ENCODE measurements around the gene ROR1. TPM values are rescaled to one million over a fixed set of nuclear protein-coding genes. Genes with fewer than 3 reads are reported as not detected.

The ROR1 gene
- total RNA-seq, 4 donors from 2014 or later = 8.8 to 30.4 (median 14.1) TPM

DNA sequence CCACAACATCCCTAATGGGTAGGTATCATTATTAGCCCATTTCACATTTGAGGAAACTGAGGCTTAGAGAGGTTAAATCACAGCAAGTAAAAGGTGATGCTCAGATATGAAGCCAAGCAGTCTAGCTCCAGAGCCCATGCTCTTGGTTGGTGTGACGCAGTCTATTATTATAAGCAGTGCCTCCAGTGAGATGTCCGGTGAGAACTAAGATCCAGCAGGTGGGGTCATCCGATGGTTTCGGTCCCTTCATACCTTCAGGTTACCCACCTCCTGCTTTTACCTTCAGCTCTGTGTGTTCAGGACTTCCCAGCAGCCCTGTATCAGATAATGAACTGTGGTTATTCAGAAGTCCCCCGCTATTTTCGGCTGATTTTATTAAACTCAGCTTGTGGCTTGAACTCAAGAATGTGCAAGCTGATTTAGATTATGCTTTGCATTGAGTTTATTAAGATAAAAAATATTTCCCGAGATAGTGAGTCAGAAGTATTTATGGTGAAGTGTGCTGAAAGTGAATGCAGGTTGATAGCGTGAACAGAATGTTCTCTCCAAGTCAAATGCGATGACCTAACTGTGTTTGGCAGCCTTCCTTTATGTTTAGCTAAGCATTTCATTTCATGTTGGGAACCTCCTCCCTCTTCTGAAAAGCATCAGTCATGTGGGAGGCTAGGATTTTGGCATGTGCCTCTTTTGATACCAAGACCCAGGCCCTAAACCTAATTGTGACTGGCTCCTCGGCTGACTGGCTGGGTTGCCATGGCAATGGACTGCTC lies 268.7 kb downstream of the ROR1 start:
- ATAC-seq (ENCODE audit: low FRiP score) (peak; percentile 86), DNase-seq (ENCODE audit: low spot score) (no peak)
- TF ChIP-seq, protein P1, sequence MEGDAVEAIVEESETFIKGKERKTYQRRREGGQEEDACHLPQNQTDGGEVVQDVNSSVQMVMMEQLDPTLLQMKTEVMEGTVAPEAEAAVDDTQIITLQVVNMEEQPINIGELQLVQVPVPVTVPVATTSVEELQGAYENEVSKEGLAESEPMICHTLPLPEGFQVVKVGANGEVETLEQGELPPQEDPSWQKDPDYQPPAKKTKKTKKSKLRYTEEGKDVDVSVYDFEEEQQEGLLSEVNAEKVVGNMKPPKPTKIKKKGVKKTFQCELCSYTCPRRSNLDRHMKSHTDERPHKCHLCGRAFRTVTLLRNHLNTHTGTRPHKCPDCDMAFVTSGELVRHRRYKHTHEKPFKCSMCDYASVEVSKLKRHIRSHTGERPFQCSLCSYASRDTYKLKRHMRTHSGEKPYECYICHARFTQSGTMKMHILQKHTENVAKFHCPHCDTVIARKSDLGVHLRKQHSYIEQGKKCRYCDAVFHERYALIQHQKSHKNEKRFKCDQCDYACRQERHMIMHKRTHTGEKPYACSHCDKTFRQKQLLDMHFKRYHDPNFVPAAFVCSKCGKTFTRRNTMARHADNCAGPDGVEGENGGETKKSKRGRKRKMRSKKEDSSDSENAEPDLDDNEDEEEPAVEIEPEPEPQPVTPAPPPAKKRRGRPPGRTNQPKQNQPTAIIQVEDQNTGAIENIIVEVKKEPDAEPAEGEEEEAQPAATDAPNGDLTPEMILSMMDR (IDR thresholded peaks at IDR 0.05) = no peak

DNA sequence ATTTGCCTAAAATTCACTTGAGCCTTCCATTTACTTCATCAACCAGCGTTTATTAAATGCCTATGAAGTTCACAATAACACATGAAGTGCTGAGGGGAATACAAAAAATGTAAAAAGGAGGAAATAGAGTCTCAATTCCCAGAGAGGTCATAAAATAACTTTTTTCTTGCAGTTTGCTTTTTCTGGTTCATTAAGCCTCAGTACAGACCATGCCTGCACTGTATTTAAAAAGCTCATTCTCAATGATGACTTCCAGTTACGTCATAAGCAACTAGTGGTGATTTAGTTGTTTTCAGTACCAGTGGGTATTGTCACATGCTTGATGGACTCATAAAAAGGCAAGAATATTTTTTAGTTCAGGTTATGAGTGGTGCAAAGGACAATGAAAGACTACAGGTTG lies 269.5 kb downstream of the ROR1 start:
- DNase-seq (ENCODE audit: low spot score) (no peak), ATAC-seq (ENCODE audit: low FRiP score) (peak; percentile 17)
- TF ChIP-seq, protein P1 (IDR thresholded peaks at IDR 0.05) = no peak

DNA sequence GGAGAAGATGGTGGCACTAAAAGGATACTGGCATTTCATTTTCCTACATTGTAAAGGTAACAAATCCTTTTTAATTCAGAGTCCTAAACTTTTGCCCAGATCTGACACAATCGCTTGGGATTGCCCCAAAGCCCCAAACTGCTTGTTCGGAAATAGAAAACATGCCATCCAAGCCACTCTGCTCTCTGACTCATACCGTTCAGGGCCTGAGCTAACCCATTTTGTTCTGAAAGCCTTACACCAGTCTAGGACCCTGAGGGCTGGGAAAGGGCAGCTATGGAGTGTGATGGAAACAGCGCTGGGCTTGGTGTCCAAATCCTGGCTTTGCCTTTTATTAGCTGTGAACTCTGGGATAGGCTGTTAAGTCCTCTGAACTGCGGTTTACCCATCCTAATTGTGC lies 270.2 kb downstream of the ROR1 start:
- TF ChIP-seq, protein P1 (IDR thresholded peaks at IDR 0.05) = no peak
- ATAC-seq (ENCODE audit: low FRiP score) = no peak

DNA sequence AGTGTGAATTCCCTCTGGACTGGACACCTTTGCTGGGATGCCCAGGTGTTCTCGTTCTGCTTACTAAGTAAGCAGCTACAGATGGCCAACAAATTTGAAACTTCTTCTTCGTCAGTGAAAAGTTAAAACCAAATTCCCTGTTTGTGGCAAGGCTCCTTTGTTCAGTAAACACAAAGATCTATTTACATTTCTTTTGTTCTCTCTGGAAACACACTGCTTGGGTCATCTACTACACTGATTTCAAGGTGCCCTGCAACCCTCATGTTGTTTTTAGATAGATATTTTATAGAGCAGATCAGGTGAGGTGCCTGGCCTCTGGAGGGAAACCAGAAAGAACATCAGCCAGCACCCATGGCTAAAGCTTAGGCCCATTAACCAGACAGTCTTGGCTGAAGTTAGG lies 272.4 kb downstream of the ROR1 start:
- TF ChIP-seq, protein P1 (IDR thresholded peaks at IDR 0.05) = no peak
- ATAC-seq (ENCODE audit: low FRiP score) (no peak), DNase-seq (ENCODE audit: low spot score) (no peak)

More for the DNA sequence above, 270.2 kb downstream of the ROR1 start:
- DNase-seq (ENCODE audit: low spot score) = no peak

DNA sequence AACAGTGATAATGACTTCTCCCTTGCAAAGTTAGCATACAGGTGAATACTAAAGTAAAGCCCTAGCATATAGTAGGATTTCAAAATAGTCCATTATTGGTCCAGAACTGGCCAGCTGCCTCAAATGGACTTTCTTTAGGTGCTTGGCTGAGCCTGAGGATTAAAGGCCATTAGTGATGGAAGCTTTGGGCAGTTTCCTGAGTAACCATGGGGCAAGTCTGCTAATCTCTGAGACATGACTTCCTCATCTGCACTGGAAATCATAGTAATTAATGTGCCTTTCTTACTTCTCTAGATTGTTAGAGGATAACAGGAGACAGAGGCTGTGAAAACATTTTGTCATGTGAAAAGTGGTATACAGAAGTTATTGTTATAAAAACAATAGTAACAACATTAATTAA lies 273.1 kb downstream of the ROR1 start:
- no peak for ATAC-seq (ENCODE audit: low FRiP score)
- TF ChIP-seq, protein P1 (IDR thresholded peaks at IDR 0.05) = no peak
- no peak for DNase-seq (ENCODE audit: low spot score)

DNA sequence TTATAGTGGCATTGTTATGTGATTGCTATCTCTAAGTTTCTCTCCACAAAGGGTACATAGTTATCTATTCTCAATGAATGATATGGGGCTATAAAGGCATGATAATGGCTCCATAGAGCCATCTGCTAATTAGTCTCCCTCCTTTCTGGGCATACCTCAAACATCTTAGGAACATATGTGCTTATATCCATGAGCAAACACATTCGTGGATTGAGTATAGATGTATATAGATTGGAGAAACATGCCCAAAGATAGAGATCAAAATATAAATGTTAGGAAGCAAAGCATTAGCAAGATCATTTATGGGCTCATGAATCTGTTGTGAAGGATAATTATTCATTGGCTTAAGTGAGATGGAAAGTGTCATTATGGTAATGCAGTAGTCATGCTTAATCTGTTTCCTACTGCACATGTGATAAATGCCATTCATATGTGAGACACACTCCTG lies 273.8 kb downstream of the ROR1 start:
- TF ChIP-seq, protein P1 (IDR thresholded peaks at IDR 0.05) = no peak
- DNase-seq (ENCODE audit: low spot score) (no peak), ATAC-seq (ENCODE audit: low FRiP score) (no peak)

Data from omental fat pad (tissue), 4 donors.